ENCODE data around the gene HOXB6. TPM values are rescaled to one million over a fixed set of nuclear protein-coding genes. Genes with fewer than 3 reads are reported as not detected.

Gene HOXB6
- total RNA-seq, 1 experiment from 2014 or later: 64.8 TPM

GRCh38 chr17:48641541-48642058 lies 36.8 kb upstream of the HOXB6 start:
- no peak overlapping the region for H3K27ac ChIP-seq (ENCODE audit: low read depth, low read length)
- H3K4me3 ChIP-seq (replicated peaks in 1 of 2; ENCODE audit: low read depth in 1 of 2, low read length in 2 of 2): no peak overlapping the region
- peaks cover 100% of the 10 kb centered on the region for H3K79me2 ChIP-seq (ENCODE audit: insufficient read depth, low read length)
- H3K36me3 ChIP-seq (ENCODE audit: control insufficient read depth in 1 of 2, insufficient read depth in 2 of 2, low read length in 2 of 2): peaks cover 0 to 18% of the 10 kb centered on the region in 2 experiments; a peak in 1 of 4 replicates
- no TSS peak for BruUV-seq (replicated peaks)
- intact Hi-C loops (cut with micrococcal nuclease): no loop called here
- DNase-seq (ENCODE audit: low read depth, low spot score) (no peak), ATAC-seq (no peak)
- peaks cover 13 to 41% of the 10 kb centered on the region in 2 experiments; a peak in 3 of 4 replicates for H3K4me1 ChIP-seq (ENCODE audit: control insufficient read depth in 1 of 2, insufficient read depth in 2 of 2, low read length in 2 of 2)
- H3K9ac ChIP-seq (ENCODE audit: low read length): no peak overlapping the region
- no peaks in the 10 kb centered on the region for H3K9me3 ChIP-seq (ENCODE audit: control insufficient read depth in 1 of 2, insufficient read depth in 1 of 2, low read depth in 1 of 2, low read length in 2 of 2)
- H4K20me1 ChIP-seq (ENCODE audit: insufficient read depth): no peaks in the 10 kb centered on the region
- ChIA-PET RAD21 (ENCODE audit: low non-redundant PET in 1 of 2, low total read pairs in 2 of 2, uncharacterized antibody in 2 of 2, unreplicated experiment in 2 of 2) (no interaction called here), CTCF (interaction anchor here (0.7 to 2.7 kb wide), 2 partner anchors 16 to 237 kb away, joined by 3 to 7 read pairs; partner anchors contain the start of gene HOXB9), POLR2A (no interaction called here)
- no peaks in the 10 kb centered on the region for H3K9me2 ChIP-seq (ENCODE audit: insufficient read depth)
- H3K27me3 ChIP-seq (ENCODE audit: insufficient read depth, low read length): no peaks in the 10 kb centered on the region
- H2AFZ ChIP-seq (ENCODE audit: low read depth, low read length, poor library complexity, severe bottlenecking): no peak overlapping the region
- H3K4me2 ChIP-seq (ENCODE audit: low read length): no peak overlapping the region
- no peak for TF ChIP-seq EZH2phosphoT487 (IDR thresholded peaks at IDR 0.05; ENCODE audit: borderline replicate concordance)
- TF ChIP-seq REST (IDR thresholded peaks at IDR 0.05; ENCODE audit: low read depth): no peak
- no peak for TF ChIP-seq EZH2 (IDR thresholded peaks at IDR 0.05)
- TF ChIP-seq ELF1 (IDR thresholded peaks at IDR 0.05; ENCODE audit: borderline replicate concordance, low read depth): no peak
- no peak for TF ChIP-seq ZFX (IDR thresholded peaks at IDR 0.05)
- TF ChIP-seq SRF (IDR thresholded peaks at IDR 0.05; ENCODE audit: low read depth): no peak
- no peak for TF ChIP-seq MAX (IDR thresholded peaks at IDR 0.05)
